ENCODE measurements around the gene PDE1A.

- TF ChIP-seq, protein P1, sequence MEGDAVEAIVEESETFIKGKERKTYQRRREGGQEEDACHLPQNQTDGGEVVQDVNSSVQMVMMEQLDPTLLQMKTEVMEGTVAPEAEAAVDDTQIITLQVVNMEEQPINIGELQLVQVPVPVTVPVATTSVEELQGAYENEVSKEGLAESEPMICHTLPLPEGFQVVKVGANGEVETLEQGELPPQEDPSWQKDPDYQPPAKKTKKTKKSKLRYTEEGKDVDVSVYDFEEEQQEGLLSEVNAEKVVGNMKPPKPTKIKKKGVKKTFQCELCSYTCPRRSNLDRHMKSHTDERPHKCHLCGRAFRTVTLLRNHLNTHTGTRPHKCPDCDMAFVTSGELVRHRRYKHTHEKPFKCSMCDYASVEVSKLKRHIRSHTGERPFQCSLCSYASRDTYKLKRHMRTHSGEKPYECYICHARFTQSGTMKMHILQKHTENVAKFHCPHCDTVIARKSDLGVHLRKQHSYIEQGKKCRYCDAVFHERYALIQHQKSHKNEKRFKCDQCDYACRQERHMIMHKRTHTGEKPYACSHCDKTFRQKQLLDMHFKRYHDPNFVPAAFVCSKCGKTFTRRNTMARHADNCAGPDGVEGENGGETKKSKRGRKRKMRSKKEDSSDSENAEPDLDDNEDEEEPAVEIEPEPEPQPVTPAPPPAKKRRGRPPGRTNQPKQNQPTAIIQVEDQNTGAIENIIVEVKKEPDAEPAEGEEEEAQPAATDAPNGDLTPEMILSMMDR (IDR thresholded peaks at IDR 0.05; ENCODE audit: low read depth, low read length, poor library complexity, severe bottlenecking), result peak; percentile 82
- TF ChIP-seq EZH2phosphoT487 (IDR thresholded peaks at IDR 0.05; ENCODE audit: borderline replicate concordance, low read length), result no peak
Measured at GRCh38 chr2:182240862-182241371, 185.9 kb downstream of the PDE1A start.

Measured in DOHH2 (cell line).